Muscle of leg (tissue), 11 donors: ENCODE measurements around the gene JAM2. TPM values are rescaled to one million over a fixed set of nuclear protein-coding genes. Genes with fewer than 3 reads are reported as not detected.
"Not testable (repeated sequence)": the region's sequence is repeated elsewhere in the genome, so short reads cannot be mapped to it uniquely, and the experiment has no call there.

Experiments
- DNase-seq: peaks from one replicate; pipeline ENCODE4 v3.0.0; 2013
- H3K27ac ChIP-seq: one replicate; pipeline ENCODE4 v1.5.1; 2013; ENCODE audit warnings: mild to moderate bottlenecking, low read length, control low read depth
- H3K27me3 ChIP-seq: one replicate; pipeline ENCODE4 v1.6.1; 2013; ENCODE audit warnings: low read length; ENCODE audit not compliant: control insufficient read depth, insufficient read depth
- H3K36me3 ChIP-seq: one replicate; pipeline ENCODE4 v1.6.1; 2013; ENCODE audit warnings: low read length; ENCODE audit not compliant: control insufficient read depth, insufficient read depth
- H3K4me1 ChIP-seq: one replicate; pipeline ENCODE4 v1.6.1; 2013; ENCODE audit warnings: low read length; ENCODE audit not compliant: control insufficient read depth, insufficient read depth
- H3K4me3 ChIP-seq: one replicate; pipeline ENCODE4 v1.5.1; 2013; ENCODE audit warnings: low read length, control low read depth
- H3K9me3 ChIP-seq: replicated peaks from 2 replicates; pipeline ENCODE4 v1.6.1; 2013; ENCODE audit warnings: low read depth, low read length; ENCODE audit not compliant: control insufficient read depth
- WGBS: methylation state at CpG from one replicate; pipeline ENCODE4 v1.1.5; 2013; ENCODE audit warnings: missing lambda C conversion rate; ENCODE audit not compliant: insufficient coverage; 5-methylcytosine and 5-hydroxymethylcytosine counted together
- polyA plus RNA-seq, 8 donors: library from polyadenylated mRNA; unstranded; fragments of 120-200 nt; gene quantifications; one replicate each; pipeline versions ENCODE4 v1.2.1 to v1.2.3, GENCODE V29; 2013; ENCODE audit warnings: inconsistent platforms in 1 of 8, low replicate concordance in 1 of 8; ENCODE audit not compliant: insufficient read length in 8 of 8, insufficient read depth in 1 of 8
- total RNA-seq: library from RNA; stranded (reverse); fragments of 120-200 nt; gene quantifications from one replicate; pipeline ENCODE4 v1.2.4, GENCODE V29; 2013

The JAM2 gene
- total and polyA plus RNA-seq, 9 donors = 18.7 to 50.7 (median 41.9) TPM

GRCh38 chr21:25625036-25625435, 14.0 kb upstream of the JAM2 start:
- DNase-seq = no peak
- Histone ChIP-seq H3K4me3 (no peak overlapping the region), H3K4me1 (peaks cover 3% of the 10 kb centered on the region), H3K27me3 (no peaks in the 10 kb centered on the region), H3K36me3 (no peaks in the 10 kb centered on the region), H3K9me3 (no peaks in the 10 kb centered on the region), H3K27ac (no peak overlapping the region)
- WGBS = no CpG with 5 or more reads among the region's 1 CpG

GRCh38 chr21:25625776-25626555, 13.1 kb upstream of the JAM2 start:
- H3K36me3 ChIP-seq, H3K27ac ChIP-seq, H3K4me3 ChIP-seq, H3K27me3 ChIP-seq, H3K9me3 ChIP-seq, DNase-seq, H3K4me1 ChIP-seq: not testable (repeated sequence)
- 79% methylated on average over 7 of the region's 11 CpGs for WGBS

- no CpG with 5 or more reads among the region's 2 CpGs for WGBS
- Histone ChIP-seq H3K27ac (peak overlapping the region; percentile 13), H3K9me3 (no peaks in the 10 kb centered on the region), H3K4me1 (peaks cover 3% of the 10 kb centered on the region), H3K4me3 (no peak overlapping the region), H3K36me3 (no peaks in the 10 kb centered on the region), H3K27me3 (no peaks in the 10 kb centered on the region)
- DNase-seq = peak; percentile 42
Measured at GRCh38 chr21:25626757-25627156, 12.3 kb upstream of the JAM2 start.

GRCh38 chr21:25632296-25632695, 6.8 kb upstream of the JAM2 start:
- Histone ChIP-seq H3K36me3 (no peaks in the 10 kb centered on the region), H3K4me3 (no peak overlapping the region), H3K4me1 (no peaks in the 10 kb centered on the region), H3K27me3 (no peaks in the 10 kb centered on the region), H3K9me3 (no peaks in the 10 kb centered on the region), H3K27ac (no peak overlapping the region)
- DNase-seq = no peak
- WGBS = no CpG with 5 or more reads among the region's 2 CpGs

GRCh38 chr21:25635310-25635709, 3.7 kb upstream of the JAM2 start:
- no peak overlapping the region for H3K4me3 ChIP-seq
- H3K9me3 ChIP-seq = no peaks in the 10 kb centered on the region
- H3K36me3 ChIP-seq = no peaks in the 10 kb centered on the region
- no peaks in the 10 kb centered on the region for H3K27me3 ChIP-seq
- peaks cover 3% of the 10 kb centered on the region for H3K4me1 ChIP-seq
- no peak for DNase-seq
- 61% methylated on average over 4 of the region's 8 CpGs for WGBS
- no peak overlapping the region for H3K27ac ChIP-seq

- H3K27me3 ChIP-seq = no peaks in the 10 kb centered on the region
- WGBS = no CpG with 5 or more reads among the region's 2 CpGs
- DNase-seq = no peak
Measured at GRCh38 chr21:25636727-25637126, 2.3 kb upstream of the JAM2 start.

GRCh38 chr21:25637851-25638659, 1.0 kb upstream of the JAM2 start:
- no peak overlapping the region for H3K4me3 ChIP-seq
- H3K4me1 ChIP-seq = peaks cover 4% of the 10 kb centered on the region
- H3K27me3 ChIP-seq = no peaks in the 10 kb centered on the region
- no peaks in the 10 kb centered on the region for H3K9me3 ChIP-seq
- no peak overlapping the region for H3K27ac ChIP-seq
- no peaks in the 10 kb centered on the region for H3K36me3 ChIP-seq
- WGBS = 20% methylated on average over 4 of the region's 5 CpGs
- peak; percentile 23 for DNase-seq

More at GRCh38 chr21:25636727-25637126, 2.3 kb upstream of the JAM2 start:
- Histone ChIP-seq H3K36me3 (no peaks in the 10 kb centered on the region), H3K27ac (no peak overlapping the region), H3K4me3 (no peak overlapping the region), H3K4me1 (peaks cover 4% of the 10 kb centered on the region), H3K9me3 (no peaks in the 10 kb centered on the region)

- Histone ChIP-seq H3K36me3 (no peaks in the 10 kb centered on the region), H3K27me3 (no peaks in the 10 kb centered on the region), H3K4me3 (peak overlapping the region; percentile 73), H3K4me1 (peaks cover 4% of the 10 kb centered on the region), H3K9me3 (no peaks in the 10 kb centered on the region), H3K27ac (peak overlapping the region; percentile 85)
- 0% methylated on average over 35 of the region's 40 CpGs for WGBS
- peak; percentile 64 for DNase-seq
Measured at GRCh38 chr21:25639551-25640201, 618 bp downstream of the JAM2 start.

- WGBS = 0% methylated on average over 6 of the region's 27 CpGs
- peak; percentile 66 for DNase-seq
- peaks cover 4% of the 10 kb centered on the region for H3K4me1 ChIP-seq
- peak overlapping the region; percentile 85 for H3K27ac ChIP-seq
- H3K9me3 ChIP-seq = no peaks in the 10 kb centered on the region
- no peaks in the 10 kb centered on the region for H3K27me3 ChIP-seq
- peak overlapping the region; percentile 73 for H3K4me3 ChIP-seq
- H3K36me3 ChIP-seq = no peaks in the 10 kb centered on the region
Measured at GRCh38 chr21:25640202-25640942, 1.3 kb downstream of the JAM2 start.
